GM12801 (cell line): ENCODE data around the gene SMYD3.

Experiments used
- CTCF ChIP-seq: IDR thresholded peaks from one replicate; pipeline ENCODE4 v1.5.1; 2011; ENCODE audit warnings: control low read depth; ENCODE audit not compliant: insufficient read length; ENCODE audit errors: extremely low read depth

The SMYD3 gene

GRCh38 chr1:246078888-246079252 lies 428.2 kb downstream of the SMYD3 start:
- no peak for TF ChIP-seq CTCF

DNA sequence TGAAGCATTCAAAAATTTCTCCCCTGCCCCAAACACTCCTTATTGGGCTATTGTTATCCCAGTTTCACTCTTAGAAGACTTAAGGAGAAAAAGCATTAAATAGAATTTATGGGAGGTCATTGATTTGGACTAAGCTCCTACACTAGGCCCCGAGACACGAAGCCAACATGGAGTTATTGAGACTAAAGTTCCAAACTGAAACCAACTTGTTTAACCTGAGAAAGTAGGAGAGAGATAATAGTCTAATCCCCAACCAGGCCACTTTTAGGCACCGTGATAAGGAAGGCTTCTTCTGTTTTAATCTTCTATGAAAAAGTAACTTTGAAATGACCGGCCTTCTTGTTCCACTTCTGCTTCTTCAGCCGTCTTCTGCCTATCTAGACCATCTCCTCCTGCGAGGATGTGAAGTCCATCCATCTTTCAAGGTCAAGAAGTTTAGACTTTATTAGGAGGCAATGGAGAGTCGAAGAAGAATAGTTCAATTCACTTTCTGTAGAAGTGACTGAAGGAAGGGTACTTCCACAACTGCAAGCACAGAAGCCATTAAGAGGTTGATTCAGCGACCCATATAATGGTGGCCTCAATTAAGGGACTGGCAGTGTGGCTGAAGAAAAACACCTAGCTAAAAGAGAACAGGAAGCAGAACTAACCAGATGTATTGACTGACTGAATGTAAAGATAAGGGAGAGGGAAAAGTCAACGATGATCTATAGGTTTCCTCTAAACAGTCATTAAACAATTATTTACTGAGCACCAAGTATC lies 428.8 kb downstream of the SMYD3 start:
- TF ChIP-seq CTCF = no peak

GRCh38 chr1:246077476-246077875 lies 429.6 kb downstream of the SMYD3 start:
- no peak for TF ChIP-seq CTCF

- no peak for TF ChIP-seq CTCF
Observed at GRCh38 chr1:246074421-246074820, 432.7 kb downstream of the SMYD3 start.

DNA sequence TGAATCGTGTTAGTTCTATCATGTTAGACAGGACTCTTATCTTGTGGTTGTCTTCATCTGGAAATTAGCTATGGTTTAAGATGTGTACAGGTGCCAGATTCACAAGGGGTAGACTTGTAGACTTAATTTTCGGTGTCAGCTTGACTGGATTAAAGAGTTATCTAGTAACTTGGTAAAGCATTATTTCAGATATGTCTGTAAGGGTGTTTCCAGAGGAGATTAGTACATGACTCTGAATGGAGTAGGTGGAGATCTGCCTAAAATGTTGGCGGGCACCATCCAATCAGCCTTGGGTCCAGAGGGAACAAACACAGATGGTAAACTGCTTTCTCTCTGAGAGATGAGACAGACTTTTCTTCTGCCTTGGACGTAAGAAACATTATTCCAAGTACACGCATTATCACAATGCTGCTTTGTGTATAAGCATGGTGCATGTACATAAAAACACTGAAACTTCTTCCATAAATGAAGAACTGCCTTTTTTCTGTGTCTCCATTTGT lies 434.6 kb downstream of the SMYD3 start:
- no peak for TF ChIP-seq CTCF

- TF ChIP-seq CTCF = no peak
Observed at GRCh38 chr1:246069581-246069980, 437.5 kb downstream of the SMYD3 start.

DNA sequence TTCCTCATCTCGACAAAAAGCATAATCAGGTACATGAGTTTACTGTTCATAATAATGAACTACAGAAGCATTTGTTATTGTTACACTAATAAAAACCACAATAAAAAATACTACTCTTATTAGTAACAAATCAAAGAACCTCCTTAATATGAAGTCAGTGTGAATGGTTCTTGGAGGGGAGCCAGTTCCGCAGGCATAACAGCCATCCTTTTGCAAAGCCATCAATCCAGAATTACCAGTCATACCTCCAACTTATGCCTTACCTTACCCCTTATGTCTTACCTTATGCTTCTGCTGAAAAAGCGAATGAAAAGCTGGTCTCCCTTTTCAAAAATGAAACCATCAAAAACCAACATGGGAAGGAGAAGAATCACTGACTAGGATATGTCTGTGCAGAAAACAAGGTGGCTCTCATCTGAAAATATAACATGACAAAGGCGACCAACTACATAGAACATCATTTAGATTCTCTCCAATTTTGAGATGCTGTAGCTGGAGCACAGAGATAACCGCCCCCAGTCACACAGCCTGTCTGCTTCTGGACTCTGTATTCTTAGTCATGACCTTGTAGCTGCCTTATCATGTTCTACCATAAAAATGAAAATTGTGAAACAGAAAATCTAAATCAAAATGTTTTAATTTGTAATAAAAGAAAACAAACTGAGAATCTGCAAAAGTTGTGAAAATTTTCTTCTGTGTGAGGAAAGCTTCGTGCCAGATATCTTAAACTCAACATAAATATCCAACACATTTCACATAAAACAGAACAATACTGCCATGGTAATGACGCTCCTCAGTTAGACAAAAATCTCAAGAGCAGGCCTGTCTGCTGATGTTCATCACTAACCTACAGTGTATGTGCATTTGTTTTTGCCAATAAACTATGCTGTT lies 438.2 kb downstream of the SMYD3 start:
- no peak for TF ChIP-seq CTCF
